NCI-H1694 (cell line): ENCODE data around the gene SP2.

ENCODE experiments used
- DNase-seq: peaks from one replicate; lab custom pipeline; 2025; lab: John Stamatoyannopoulos, UW

Gene SP2

DNA sequence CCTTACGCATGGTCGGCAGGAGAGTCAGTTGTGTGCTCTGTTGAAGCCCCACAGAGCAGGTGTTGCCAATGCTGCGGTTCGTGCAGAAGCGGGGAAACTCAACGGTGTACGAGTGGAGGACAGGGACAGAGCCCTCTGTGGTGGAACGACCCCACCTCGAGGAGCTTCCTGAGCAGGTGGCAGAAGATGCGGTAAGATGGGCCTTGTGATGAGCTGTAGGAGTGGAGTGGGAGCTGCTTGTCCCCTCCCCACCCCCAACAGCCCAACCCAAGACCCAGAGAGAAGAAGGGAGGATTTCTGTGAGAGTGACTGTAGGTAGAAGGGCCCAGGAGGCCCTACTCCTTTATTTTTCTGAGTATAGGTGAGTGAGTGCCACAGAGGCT lies 79.8 kb downstream of the SP2 start:
- no peak for DNase-seq

DNA sequence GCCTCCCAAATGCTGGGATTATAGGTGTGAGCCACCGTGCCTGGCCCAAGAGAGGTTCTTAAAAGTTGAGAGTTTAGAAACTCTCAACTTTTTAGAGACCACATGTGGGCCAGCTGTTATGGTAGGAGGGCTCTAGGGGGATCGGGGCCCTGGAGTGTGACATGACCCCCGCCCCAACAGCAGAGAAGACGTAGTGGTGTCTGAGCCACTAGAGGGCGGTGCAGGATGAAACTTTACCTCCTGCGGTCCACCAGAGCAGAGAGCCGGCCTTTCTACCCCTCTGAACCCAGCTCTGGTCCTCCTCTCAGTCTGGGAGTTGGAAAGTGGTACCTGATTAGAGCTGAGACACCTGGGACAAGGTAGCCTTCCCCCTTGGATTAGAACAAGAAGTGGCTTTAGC lies 82.3 kb downstream of the SP2 start:
- peak; percentile 78 for DNase-seq
